Measurements from ENCODE around the gene RPL36.

DNA sequence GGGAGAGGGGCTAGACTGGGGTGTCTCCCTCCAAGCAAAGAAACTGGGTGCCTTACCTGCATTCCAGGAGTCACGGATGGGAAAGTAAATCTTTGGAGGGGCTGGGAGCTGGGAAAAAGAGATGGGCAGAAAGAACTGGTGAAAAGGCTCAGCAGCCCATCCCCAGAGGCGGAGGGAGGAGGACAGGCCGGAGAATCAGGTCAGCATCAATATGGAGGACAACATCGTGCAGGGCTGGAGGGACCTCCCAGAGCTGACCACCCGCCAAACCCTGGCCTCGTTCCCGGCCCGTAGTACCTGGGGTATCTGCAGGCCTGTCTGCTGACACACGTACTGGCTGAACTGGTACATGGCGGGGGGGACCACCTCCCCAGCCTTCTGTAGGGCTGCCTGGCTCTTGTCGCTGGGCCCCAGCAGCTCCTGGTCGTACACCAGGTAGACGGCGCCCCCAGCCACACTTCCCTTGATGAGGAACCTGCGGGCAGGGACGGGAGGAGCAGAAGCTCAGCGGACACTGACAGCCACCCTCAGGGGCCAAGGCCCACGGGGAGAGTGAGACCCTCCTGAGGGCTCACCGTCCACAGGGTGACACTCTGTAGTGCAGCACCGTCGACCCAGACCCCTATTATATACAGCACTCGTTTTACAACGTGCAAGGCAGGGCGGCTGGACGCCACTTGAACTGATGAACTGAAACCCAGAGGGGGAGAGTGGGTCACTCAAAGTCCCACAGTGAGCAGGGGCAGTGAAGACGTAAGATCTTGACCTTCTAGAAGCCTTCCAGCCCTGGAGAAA is 10.6 kb upstream of the RPL36 start:
- TF ChIP-seq POLR2A (IDR thresholded peaks at IDR 0.05) = no peak
- TF ChIP-seq, protein P1, sequence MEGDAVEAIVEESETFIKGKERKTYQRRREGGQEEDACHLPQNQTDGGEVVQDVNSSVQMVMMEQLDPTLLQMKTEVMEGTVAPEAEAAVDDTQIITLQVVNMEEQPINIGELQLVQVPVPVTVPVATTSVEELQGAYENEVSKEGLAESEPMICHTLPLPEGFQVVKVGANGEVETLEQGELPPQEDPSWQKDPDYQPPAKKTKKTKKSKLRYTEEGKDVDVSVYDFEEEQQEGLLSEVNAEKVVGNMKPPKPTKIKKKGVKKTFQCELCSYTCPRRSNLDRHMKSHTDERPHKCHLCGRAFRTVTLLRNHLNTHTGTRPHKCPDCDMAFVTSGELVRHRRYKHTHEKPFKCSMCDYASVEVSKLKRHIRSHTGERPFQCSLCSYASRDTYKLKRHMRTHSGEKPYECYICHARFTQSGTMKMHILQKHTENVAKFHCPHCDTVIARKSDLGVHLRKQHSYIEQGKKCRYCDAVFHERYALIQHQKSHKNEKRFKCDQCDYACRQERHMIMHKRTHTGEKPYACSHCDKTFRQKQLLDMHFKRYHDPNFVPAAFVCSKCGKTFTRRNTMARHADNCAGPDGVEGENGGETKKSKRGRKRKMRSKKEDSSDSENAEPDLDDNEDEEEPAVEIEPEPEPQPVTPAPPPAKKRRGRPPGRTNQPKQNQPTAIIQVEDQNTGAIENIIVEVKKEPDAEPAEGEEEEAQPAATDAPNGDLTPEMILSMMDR (IDR thresholded peaks at IDR 0.05 in 4 of 5, conservative IDR thresholded peaks at IDR 0.05 in 1 of 5) = no peak

Data from gastrocnemius medialis (tissue), 4 donors.